Measurements from ENCODE around the gene TCEANC2.

Gene TCEANC2

GRCh38 chr1:54127594-54128300, 74.3 kb downstream of the TCEANC2 start:
- in situ Hi-C loops (cut with MboI; ENCODE audit: low sequenced_read_pairs) = no loop called here

- in situ Hi-C loops (cut with MboI; ENCODE audit: low sequenced_read_pairs) = no loop called here
Measured at GRCh38 chr1:54129858-54130257, 76.5 kb downstream of the TCEANC2 start.

- in situ Hi-C loops (cut with MboI; ENCODE audit: low sequenced_read_pairs) = no loop called here
Measured at GRCh38 chr1:54131419-54131818, 78.0 kb downstream of the TCEANC2 start.

- in situ Hi-C loops (cut with MboI; ENCODE audit: low sequenced_read_pairs) = no loop called here
Measured at GRCh38 chr1:54132495-54132894, 79.1 kb downstream of the TCEANC2 start.

GRCh38 chr1:54134295-54134694, 80.9 kb downstream of the TCEANC2 start:
- in situ Hi-C loops (cut with MboI; ENCODE audit: low sequenced_read_pairs) = no loop called here

- in situ Hi-C loops (cut with MboI; ENCODE audit: low sequenced_read_pairs) = no loop called here
Measured at GRCh38 chr1:54135436-54136120, 82.2 kb downstream of the TCEANC2 start.

- in situ Hi-C loops (cut with MboI; ENCODE audit: low sequenced_read_pairs) = no loop called here
Measured at GRCh38 chr1:54136269-54136896, 83.0 kb downstream of the TCEANC2 start.

GRCh38 chr1:54136963-54137533, 83.6 kb downstream of the TCEANC2 start:
- in situ Hi-C loops (cut with MboI; ENCODE audit: low sequenced_read_pairs) = no loop called here

GRCh38 chr1:54137534-54138061, 84.2 kb downstream of the TCEANC2 start:
- in situ Hi-C loops (cut with MboI; ENCODE audit: low sequenced_read_pairs) = no loop called here

- in situ Hi-C loops (cut with MboI; ENCODE audit: low sequenced_read_pairs) = no loop called here
Measured at GRCh38 chr1:54138994-54139393, 85.6 kb downstream of the TCEANC2 start.

GRCh38 chr1:54139711-54140110, 86.3 kb downstream of the TCEANC2 start:
- in situ Hi-C loops (cut with MboI; ENCODE audit: low sequenced_read_pairs) = no loop called here

GRCh38 chr1:54142146-54142900, 88.9 kb downstream of the TCEANC2 start:
- in situ Hi-C loops (cut with MboI; ENCODE audit: low sequenced_read_pairs) = no loop called here

GRCh38 chr1:54144366-54144765, 91.0 kb downstream of the TCEANC2 start:
- in situ Hi-C loops (cut with MboI; ENCODE audit: low sequenced_read_pairs) = no loop called here

- in situ Hi-C loops (cut with MboI; ENCODE audit: low sequenced_read_pairs) = no loop called here
Measured at GRCh38 chr1:54149734-54150133, 96.3 kb downstream of the TCEANC2 start.

GRCh38 chr1:54151013-54151412, 97.6 kb downstream of the TCEANC2 start:
- in situ Hi-C loops (cut with MboI; ENCODE audit: low sequenced_read_pairs) = no loop called here

- in situ Hi-C loops (cut with MboI; ENCODE audit: low sequenced_read_pairs) = no loop called here
Measured at GRCh38 chr1:54152696-54153095, 99.3 kb downstream of the TCEANC2 start, which contains the start of gene CDCP2. Gene CDCP2, minus strand, starts transcription at chr1:54153000. Its CDS starts 78 bp downstream, at chr1:54152922.

- in situ Hi-C loops (cut with MboI; ENCODE audit: low sequenced_read_pairs) = no loop called here
Measured at GRCh38 chr1:54153535-54154439, 100.4 kb downstream of the TCEANC2 start.
